H1 (cell line): ENCODE data around the gene MTIF3. TPM values are rescaled to one million over a fixed set of nuclear protein-coding genes. Genes with fewer than 3 reads are reported as not detected.

Experiments used
- CTCF ChIA-PET: fragments of 300-600 bp; sonication (Branson Sonifier 250); formaldehyde crosslinking; loops from one replicate; lab custom pipeline; 2021; ENCODE audit not compliant: partially characterized antibody; lab: Charles Lee
- POLR2A ChIA-PET: fragments of 300-600 bp; sonication (Branson Sonifier 250); formaldehyde crosslinking; loops from one replicate; lab custom pipeline; 2021; ENCODE audit warnings: inconsistent platforms; ENCODE audit not compliant: partially characterized antibody; lab: Charles Lee
- DNase-seq, 2 experiments: peaks; one replicate each; pipeline versions ENCODE4 v3.0.0 to v3.0.0-alpha.2; 2010 to 2022; ENCODE audit warnings: low spot score in 2 of 2, low read depth in 1 of 2, mixed read lengths in 1 of 2
- FAIRE-seq: peaks from 2 replicates; lab custom pipeline; 2011; peaks lifted over from hg19 to GRCh38; lab: Jason Lieb, UNC
- H2AFZ ChIP-seq: 2 replicates; pipeline ENCODE4 v1.8.1; 2012; ENCODE audit warnings: low read length, inconsistent platforms
- H2AK5ac ChIP-seq: 2 replicates; pipeline ENCODE4 v1.6.1; 2013; ENCODE audit warnings: low read depth, low read length
- H2BK120ac ChIP-seq: replicated peaks from 2 replicates; pipeline ENCODE3; 2013; ENCODE audit warnings: low read depth, low read length, inconsistent platforms
- H2BK12ac ChIP-seq: 2 replicates; pipeline ENCODE4 v1.6.1; 2013; ENCODE audit warnings: low read depth, low read length
- H2BK15ac ChIP-seq: 2 replicates; pipeline ENCODE4 v1.6.1; 2013; ENCODE audit warnings: low read length
- H2BK20ac ChIP-seq: 2 replicates; pipeline ENCODE4 v1.6.1; 2013; ENCODE audit warnings: low read length
- H2BK5ac ChIP-seq: 2 replicates; pipeline ENCODE4 v1.6.1; 2013; ENCODE audit warnings: low read depth, low read length
- H3K14ac ChIP-seq: 2 replicates; pipeline ENCODE4 v1.6.1; 2013; ENCODE audit warnings: inconsistent platforms; ENCODE audit not compliant: insufficient read length
- H3K18ac ChIP-seq: 2 replicates; pipeline ENCODE4 v1.6.1; 2013; ENCODE audit warnings: low read length; ENCODE audit errors: extremely low read depth
- H3K23ac ChIP-seq: 2 replicates; pipeline ENCODE4 v1.6.1; 2013; ENCODE audit warnings: inconsistent platforms; ENCODE audit not compliant: insufficient read length
- H3K23me2 ChIP-seq: 2 replicates; pipeline ENCODE4 v1.6.1; 2013; ENCODE audit warnings: low read depth, low read length
- H3K27ac ChIP-seq: 2 replicates; pipeline ENCODE4 v1.6.1; 2011; ENCODE audit warnings: low read depth, low read length, inconsistent platforms
- H3K27me3 ChIP-seq, 4 experiments: replicated peaks in 1 of 4; 1 replicate in 1 of 4; 2 replicates in 3 of 4; pipeline versions ENCODE4 v1.6.1 to v1.8.1; 2011 to 2013; ENCODE audit warnings: low read length in 3 of 4, mild to moderate bottlenecking in 3 of 4, inconsistent platforms in 2 of 4, mixed read lengths in 2 of 4, moderate library complexity in 1 of 4; ENCODE audit not compliant: control insufficient read depth in 3 of 4, insufficient read depth in 3 of 4; ENCODE audit errors: extremely low read depth in 1 of 4
- H3K36me3 ChIP-seq, 4 experiments: 2 replicates each; pipeline versions ENCODE4 v1.6.1 to v1.8.1; 2011 to 2013; ENCODE audit warnings: mild to moderate bottlenecking in 4 of 4, low read length in 3 of 4, moderate library complexity in 2 of 4, control low read depth in 1 of 4, inconsistent platforms in 1 of 4; ENCODE audit not compliant: insufficient read depth in 4 of 4, control insufficient read depth in 2 of 4
- H3K4ac ChIP-seq: replicated peaks from 2 replicates; pipeline ENCODE3; 2013; ENCODE audit warnings: low read length, low read depth, mixed read lengths, inconsistent platforms; ENCODE audit not compliant: insufficient read length
- H3K4me1 ChIP-seq, 4 experiments: replicated peaks in 1 of 4; 1 replicate in 1 of 4; 2 replicates in 3 of 4; pipeline versions ENCODE4 v1.6.1 to v1.8.1; 2011 to 2013; ENCODE audit warnings: low read length in 3 of 4, inconsistent platforms in 2 of 4, mixed read lengths in 1 of 4; ENCODE audit not compliant: insufficient read depth in 4 of 4, control insufficient read depth in 3 of 4
- H3K4me2 ChIP-seq, 2 experiments: 2 replicates each; pipeline versions ENCODE4 v1.6.1 to v1.8.1; 2011 to 2013; ENCODE audit warnings: low read depth in 2 of 2, low read length in 2 of 2, control low read depth in 1 of 2, inconsistent platforms in 1 of 2, mild to moderate bottlenecking in 1 of 2; ENCODE audit not compliant: insufficient read depth in 1 of 2
- H3K4me3 ChIP-seq, 4 experiments: fragments of 200-600, 300-600 bp in 1 of 4; sonication (generic), shearing (Covaris generic), sonication (Bioruptor Twin) in 1 of 4; 2 replicates each; pipeline versions ENCODE4 v1.5.1 to v1.8.1; 2011 to 2016; ENCODE audit warnings: low read length in 4 of 4, low read depth in 3 of 4, control low read depth in 2 of 4, inconsistent platforms in 2 of 4, mild to moderate bottlenecking in 2 of 4, mixed read lengths in 1 of 4, moderate library complexity in 1 of 4; ENCODE audit not compliant: insufficient read depth in 2 of 4; ENCODE audit errors: extremely low read depth in 1 of 4
- H3K56ac ChIP-seq: replicated peaks from 2 replicates; pipeline ENCODE3; 2013; ENCODE audit warnings: low read depth, mild to moderate bottlenecking, mixed read lengths, low read length, inconsistent platforms; ENCODE audit not compliant: insufficient read length
- H3K79me1 ChIP-seq: 2 replicates; pipeline ENCODE4 v1.6.1; 2013; ENCODE audit warnings: low read depth, low read length, control low read depth
- H3K79me2 ChIP-seq, 2 experiments: 2 replicates each; pipeline versions ENCODE4 v1.6.1 to v1.8.1; 2012 to 2013; ENCODE audit warnings: low read length in 2 of 2, mild to moderate bottlenecking in 2 of 2, inconsistent platforms in 1 of 2; ENCODE audit not compliant: insufficient read depth in 2 of 2, control insufficient read depth in 1 of 2
- H3K9ac ChIP-seq, 4 experiments: replicated peaks in 1 of 4; 1 replicate in 1 of 4; 2 replicates in 3 of 4; pipeline versions ENCODE4 v1.6.1 to v1.8.1; 2011 to 2013; ENCODE audit warnings: low read depth in 3 of 4, low read length in 3 of 4, control low read depth in 2 of 4, mild to moderate bottlenecking in 2 of 4, moderate library complexity in 2 of 4, inconsistent platforms in 1 of 4; ENCODE audit errors: extremely low read depth in 1 of 4
- H3K9me3 ChIP-seq, 2 experiments: 2 replicates each; pipeline versions ENCODE4 v1.6.1 to v1.8.1; 2012 to 2013; ENCODE audit warnings: mild to moderate bottlenecking in 2 of 2, moderate library complexity in 2 of 2, control low read depth in 1 of 2, inconsistent platforms in 1 of 2, low read depth in 1 of 2, low read length in 1 of 2, mixed read lengths in 1 of 2; ENCODE audit not compliant: insufficient read depth in 2 of 2
- H4K20me1 ChIP-seq, 2 experiments: replicated peaks in 1 of 2; 2 replicates each; pipeline versions ENCODE3 to v1.8.1; 2011 to 2013; ENCODE audit warnings: inconsistent platforms in 2 of 2, low read length in 2 of 2, mild to moderate bottlenecking in 1 of 2; ENCODE audit not compliant: insufficient read depth in 2 of 2, control insufficient read depth in 1 of 2
- H4K5ac ChIP-seq: 2 replicates; pipeline ENCODE4 v1.6.1; 2013; ENCODE audit warnings: low read length, low read depth, mixed read lengths, inconsistent platforms; ENCODE audit not compliant: insufficient read length
- H4K8ac ChIP-seq: 2 replicates; pipeline ENCODE4 v1.8.0; 2013; ENCODE audit warnings: mild to moderate bottlenecking, moderate library complexity, low read length, inconsistent platforms; ENCODE audit not compliant: insufficient read depth; ENCODE audit errors: extremely low read depth
- H4K91ac ChIP-seq: replicated peaks from 2 replicates; pipeline ENCODE3; 2013; ENCODE audit warnings: low read length, mixed read lengths, inconsistent platforms; ENCODE audit not compliant: insufficient read length
- E2F6 ChIP-seq: IDR thresholded peaks from 2 replicates; pipeline ENCODE4 v1.6.1; 2012; ENCODE audit warnings: inconsistent platforms
- EGR1 ChIP-seq: IDR thresholded peaks from 2 replicates; pipeline ENCODE4 v1.6.1; 2011; ENCODE audit warnings: low read depth, low read length, borderline replicate concordance
- KDM1A ChIP-seq: fragments of 200-600, 300-600 bp; sonication (generic); IDR thresholded peaks from 2 replicates; pipeline ENCODE4 v1.7.1; 2016; ENCODE audit warnings: mild to moderate bottlenecking, low read length, borderline replicate concordance
- KDM4A ChIP-seq: IDR thresholded peaks from one replicate; pipeline ENCODE4 v1.7.1; 2012; ENCODE audit warnings: low read depth, mild to moderate bottlenecking, moderate library complexity, low read length, inconsistent platforms; ENCODE audit not compliant: severe bottlenecking
- MAFK ChIP-seq: IDR thresholded peaks from 2 replicates; pipeline ENCODE4 v1.6.1; 2012; ENCODE audit warnings: low read depth, mild to moderate bottlenecking, improper control_type of control experiment, low read length
- TEAD4 ChIP-seq: IDR thresholded peaks from 2 replicates; pipeline ENCODE4 v1.6.1; 2012; ENCODE audit warnings: low read depth, low read length, inconsistent platforms, mixed read lengths
- WGBS, 2 experiments: shearing (Covaris generic) in 1 of 2; methylation state at CpG; one replicate each; pipeline versions ENCODE4 v1.1.6 to v1.1.7; 2013 to 2015; ENCODE audit warnings: low lambda C conversion rate in 2 of 2, mixed read lengths in 2 of 2, inconsistent platforms in 1 of 2, low coverage in 1 of 2, missing lambda C conversion rate in 1 of 2; ENCODE audit not compliant: insufficient replicate concordance in 2 of 2, insufficient coverage in 1 of 2, insufficient read length in 1 of 2; ENCODE audit errors: extremely low coverage in 1 of 2, missing lambda C conversion rate in 1 of 2; 5-methylcytosine and 5-hydroxymethylcytosine counted together
- polyA plus RNA-seq, 7 experiments: library from polyadenylated mRNA; depleted of rRNA in 3 of 7; stranded (reverse) in 5 of 7; unstranded in 2 of 7; fragments of >200 nt in 5 of 7; fragments of 200-250 nt in 2 of 7; gene quantifications; 1 replicate in 5 of 7; 2 replicates in 1 of 7; 4 replicates in 1 of 7; pipeline versions ENCODE4 v1.2.1 to v1.2.3, GENCODE V29; 2011 to 2013; ENCODE audit warnings: missing spikeins in 2 of 7, mixed read lengths in 2 of 7
- total RNA-seq: library from RNA; stranded (reverse); fragmentation: NEBNext Ultra II Directional; extraction: Animal tissue kit (Norgen Biotek cat#: 25700); gene quantifications from 2 replicates; pipeline ENCODE4 v1.2.1, GENCODE V29; 2021

MTIF3 gene
- total and polyA plus RNA-seq, 2 of the 8 experiments (the other 6 are each of a cell fraction or from before 2014, with no cell fraction given) = 29.4 to 36.4 TPM

- FAIRE-seq = no peak
- CTCF ChIA-PET = interaction anchor here (0.6 to 0.9 kb wide), 2 partner anchors 14 to 1984 kb away, joined by 3 to 4 read pairs; no protein-coding TSS in a partner anchor
Measured at GRCh38 chr13:27487776-27488175, 37.4 kb upstream of the MTIF3 start.

More at GRCh38 chr13:27487776-27488175, 37.4 kb upstream of the MTIF3 start:
- Histone ChIP-seq H2AK5ac (no peak overlapping the region), H3K9ac (no peak overlapping the region), H2BK15ac (no peak overlapping the region), H3K18ac (no peak overlapping the region), H3K4me1 (peaks cover 0 to 4% (median 2%) of the 10 kb centered on the region in 4 experiments; a peak in 3 of 7 replicates), H2BK12ac (no peak overlapping the region), H4K8ac (no peak overlapping the region), H3K4ac (no peak overlapping the region), H3K79me1 (no peaks in the 10 kb centered on the region), H3K56ac (no peak overlapping the region), H3K14ac (no peak overlapping the region), H3K4me3 (no peak overlapping the region), H3K23ac (no peak overlapping the region), H4K91ac (no peak overlapping the region), H4K5ac (no peak overlapping the region), H2BK20ac (no peak overlapping the region), H3K27ac (no peak overlapping the region), H3K23me2 (no peaks in the 10 kb centered on the region), H3K36me3 (no peaks in the 10 kb centered on the region), H2BK5ac (no peak overlapping the region), H3K27me3 (no peaks in the 10 kb centered on the region), H3K79me2 (no peaks in the 10 kb centered on the region), H4K20me1 (no peaks in the 10 kb centered on the region), H2BK120ac (no peak overlapping the region), H3K9me3 (no peaks in the 10 kb centered on the region), H2AFZ (no peak overlapping the region), H3K4me2 (no peak overlapping the region)
- TF ChIP-seq MAFK = no peak
- no peak for TF ChIP-seq E2F6
- TF ChIP-seq TEAD4 = no peak
- no peak for TF ChIP-seq EGR1
- no peak for TF ChIP-seq KDM1A
- TF ChIP-seq KDM4A = no peak
- WGBS, 2 experiments = 78% methylated on average over 5 of the region's 5 CpGs; no CpG with 5 or more reads in 1 of the 2 experiments
- POLR2A ChIA-PET = no interaction called here
- no peak for DNase-seq
